GM08714 (cell line): ENCODE measurements around the gene KIF22.

Experiments used
- H3K4me3 ChIP-seq: fragments of 200-500 bp; sonication (Bioruptor generic); 2 replicates; pipeline ENCODE4 v1.5.1; 2014; ENCODE audit warnings: mild to moderate bottlenecking, low read length, inconsistent platforms
- ZNF274 ChIP-seq: IDR thresholded peaks from 2 replicates; pipeline ENCODE4 v1.6.1; 2012; ENCODE audit warnings: mild to moderate bottlenecking, low read depth, low read length

Gene KIF22

DNA sequence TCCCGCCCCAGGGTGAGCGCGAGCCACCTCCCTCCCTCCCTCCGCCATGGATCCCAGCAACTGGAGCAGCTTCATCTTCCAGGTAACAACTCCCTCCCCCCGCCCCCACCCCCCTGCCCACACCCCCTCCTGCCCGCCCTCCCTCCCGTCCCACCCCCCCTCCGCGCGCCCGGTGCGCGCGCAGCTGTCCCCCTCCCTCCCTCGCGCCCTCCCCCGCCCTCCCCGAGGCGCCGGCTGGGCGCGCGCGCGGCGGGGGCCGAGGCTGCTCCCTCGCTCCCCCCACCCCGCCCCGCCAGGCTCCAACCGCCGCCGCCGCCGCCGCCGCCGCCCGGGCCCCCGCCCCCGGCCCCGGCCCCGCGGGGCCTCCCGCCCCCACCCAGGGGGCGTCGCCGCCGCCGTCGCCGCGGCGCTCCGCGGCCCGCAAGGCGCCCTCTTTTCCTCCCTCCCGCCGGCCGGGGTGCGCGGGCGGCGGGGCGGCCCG is 15.6 kb downstream of the KIF22 start, which contains the start of gene MAZ:
Gene MAZ, plus strand, starts transcription at position 431 of the 481 bp plus-strand sequence. CDS start 173 bp downstream, outside the sequence.
- peak within 1 kb of the TSS; percentile 77 for H3K4me3 ChIP-seq
- no peak for TF ChIP-seq ZNF274

DNA sequence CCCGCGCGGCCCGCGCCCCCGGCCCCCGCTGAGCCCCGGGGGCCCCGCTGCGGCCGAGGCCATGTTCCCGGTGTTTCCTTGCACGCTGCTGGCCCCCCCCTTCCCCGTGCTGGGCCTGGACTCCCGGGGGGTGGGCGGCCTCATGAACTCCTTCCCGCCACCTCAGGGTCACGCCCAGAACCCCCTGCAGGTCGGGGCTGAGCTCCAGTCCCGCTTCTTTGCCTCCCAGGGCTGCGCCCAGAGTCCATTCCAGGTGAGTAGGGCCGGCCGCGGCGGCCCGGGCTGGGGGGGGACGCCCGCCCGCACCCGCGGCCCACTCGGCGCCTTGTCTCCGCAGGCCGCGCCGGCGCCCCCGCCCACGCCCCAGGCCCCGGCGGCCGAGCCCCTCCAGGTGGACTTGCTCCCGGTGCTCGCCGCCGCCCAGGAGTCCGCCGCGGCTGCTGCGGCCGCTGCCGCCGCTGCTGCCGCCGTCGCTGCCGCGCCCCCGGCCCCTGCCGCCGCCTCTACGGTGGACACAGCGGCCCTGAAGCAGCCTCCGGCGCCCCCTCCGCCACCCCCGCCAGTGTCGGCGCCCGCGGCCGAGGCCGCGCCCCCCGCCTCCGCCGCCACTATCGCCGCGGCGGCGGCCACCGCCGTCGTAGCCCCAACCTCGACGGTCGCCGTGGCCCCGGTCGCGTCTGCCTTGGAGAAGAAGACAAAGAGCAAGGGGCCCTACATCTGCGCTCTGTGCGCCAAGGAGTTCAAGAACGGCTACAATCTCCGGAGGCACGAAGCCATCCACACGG is 16.3 kb downstream of the KIF22 start:
- peak overlapping the region; percentile 77 for H3K4me3 ChIP-seq
- TF ChIP-seq ZNF274, result no peak

DNA sequence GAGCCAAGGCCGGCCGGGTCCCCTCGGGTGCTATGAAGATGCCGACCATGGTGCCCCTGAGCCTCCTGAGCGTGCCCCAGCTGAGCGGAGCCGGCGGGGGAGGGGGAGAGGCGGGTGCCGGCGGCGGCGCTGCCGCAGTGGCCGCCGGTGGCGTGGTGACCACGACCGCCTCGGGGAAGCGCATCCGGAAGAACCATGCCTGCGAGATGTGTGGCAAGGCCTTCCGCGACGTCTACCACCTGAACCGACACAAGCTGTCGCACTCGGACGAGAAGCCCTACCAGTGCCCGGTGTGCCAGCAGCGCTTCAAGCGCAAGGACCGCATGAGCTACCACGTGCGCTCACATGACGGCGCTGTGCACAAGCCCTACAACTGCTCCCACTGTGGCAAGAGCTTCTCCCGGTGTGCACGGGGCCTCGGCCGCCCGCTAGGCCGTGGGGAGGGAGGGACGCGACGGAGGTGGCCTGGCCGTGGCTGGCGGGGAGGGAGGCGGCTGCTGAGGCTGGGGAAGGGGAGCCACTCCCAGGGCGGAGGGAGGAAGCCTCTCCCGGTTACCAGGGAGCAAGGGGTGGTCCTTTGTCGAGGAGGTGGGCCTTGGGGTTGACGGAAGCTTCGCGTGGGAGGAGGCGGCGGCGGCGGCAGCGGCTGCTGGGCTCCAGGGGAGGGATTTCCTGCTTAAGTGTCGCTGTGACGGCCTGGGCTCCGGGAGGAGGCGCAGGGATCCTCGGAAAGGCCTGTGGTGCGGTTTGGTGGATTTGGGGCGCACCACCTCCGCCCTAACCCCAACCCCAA is 17.1 kb downstream of the KIF22 start:
- peak overlapping the region; percentile 77 for H3K4me3 ChIP-seq
- no peak for TF ChIP-seq ZNF274

DNA sequence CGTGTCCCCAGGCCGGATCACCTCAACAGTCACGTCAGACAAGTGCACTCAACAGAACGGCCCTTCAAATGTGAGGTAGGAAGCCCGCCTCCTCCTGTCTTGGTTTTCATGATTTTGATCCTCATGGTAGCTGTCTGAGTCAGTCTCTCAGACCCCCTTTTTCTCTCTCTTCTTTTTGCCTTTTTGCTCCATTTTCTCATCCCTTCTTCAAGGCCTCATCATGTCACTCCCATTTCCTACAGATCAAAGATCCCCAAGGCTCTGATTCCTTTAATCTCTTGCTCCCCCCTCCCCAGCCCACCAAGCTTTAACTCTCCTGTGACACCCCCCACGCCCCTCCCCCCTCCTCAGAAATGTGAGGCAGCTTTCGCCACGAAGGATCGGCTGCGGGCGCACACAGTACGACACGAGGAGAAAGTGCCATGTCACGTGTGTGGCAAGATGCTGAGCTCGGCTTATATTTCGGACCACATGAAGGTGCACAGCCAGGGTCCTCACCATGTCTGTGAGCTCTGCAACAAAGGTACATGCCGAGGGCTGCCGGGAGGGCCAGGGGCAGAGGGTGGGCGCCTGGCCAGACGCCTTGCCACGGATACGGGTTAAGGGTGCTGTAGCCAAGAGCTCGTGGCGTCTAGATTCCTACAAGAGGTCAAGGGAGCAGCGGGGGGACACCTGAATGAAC is 17.8 kb downstream of the KIF22 start:
- peak overlapping the region; percentile 77 for H3K4me3 ChIP-seq
- no peak for TF ChIP-seq ZNF274

DNA sequence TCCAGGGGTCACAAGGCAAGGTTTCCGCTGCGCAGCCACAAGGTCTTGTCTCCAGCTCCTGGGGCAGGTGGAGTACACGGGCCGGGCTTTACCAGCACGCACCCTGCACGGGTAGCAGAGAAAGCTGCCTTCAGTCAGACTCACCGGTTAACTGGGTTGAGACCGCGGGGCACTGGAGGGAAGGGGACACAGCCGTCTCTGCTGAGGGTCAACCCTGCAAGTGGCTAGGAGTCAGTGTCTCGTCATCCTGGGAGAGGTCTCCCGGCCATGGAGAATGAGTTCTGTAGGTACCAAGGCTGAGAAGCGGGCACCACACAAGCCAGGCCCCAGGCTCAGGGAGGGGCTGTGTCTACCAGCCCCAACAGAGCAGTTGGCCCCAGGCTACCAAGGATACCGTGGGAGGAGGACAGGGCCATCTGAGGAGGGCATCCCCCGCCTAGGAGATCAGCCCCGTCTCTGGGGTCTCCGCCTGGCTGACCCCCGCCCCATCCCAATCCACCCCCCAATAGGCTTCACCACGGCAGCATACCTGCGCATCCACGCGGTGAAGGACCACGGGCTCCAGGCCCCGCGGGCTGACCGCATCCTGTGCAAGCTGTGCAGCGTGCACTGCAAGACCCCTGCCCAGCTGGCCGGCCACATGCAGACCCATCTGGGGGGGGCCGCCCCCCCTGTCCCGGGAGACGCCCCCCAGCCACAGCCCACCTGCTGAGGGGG is 18.6 kb downstream of the KIF22 start:
- peak overlapping the region; percentile 77 for H3K4me3 ChIP-seq
- TF ChIP-seq ZNF274, result no peak

- H3K4me3 ChIP-seq, result no peak overlapping the region
- TF ChIP-seq ZNF274, result no peak
These were observed 19.5 kb downstream of the KIF22 start for GRCh38 chr16:29809850-29810698.

DNA sequence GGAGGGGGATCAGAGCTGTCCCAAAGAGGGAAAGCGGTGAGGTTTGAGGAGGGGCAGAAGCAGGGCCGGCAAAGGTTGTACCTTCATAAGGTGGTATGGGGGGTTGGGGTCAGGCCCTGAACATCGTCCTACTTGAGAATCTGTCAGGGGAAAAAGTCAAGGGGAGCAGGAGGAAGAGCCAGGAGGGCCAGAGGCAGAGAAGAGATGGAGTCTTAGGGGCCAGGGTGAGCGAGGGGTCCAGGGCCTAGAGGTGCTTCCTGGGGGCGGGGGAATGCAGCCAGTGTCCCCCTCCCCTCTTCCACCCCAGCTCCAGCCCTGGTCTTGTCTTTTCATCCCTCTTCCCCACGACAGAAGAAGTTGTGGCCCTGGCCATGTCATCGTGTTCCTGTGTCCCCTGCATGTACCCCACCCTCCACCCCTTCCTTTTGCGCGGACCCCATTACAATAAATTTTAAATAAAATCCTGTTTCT is 20.2 kb downstream of the KIF22 start:
- peak overlapping the region; percentile 3; the same call in 1 of the 2 replicates for H3K4me3 ChIP-seq
- TF ChIP-seq ZNF274, result no peak

GRCh38 chr16:29811170-29811895 is 20.8 kb downstream of the KIF22 start:
- no peak for TF ChIP-seq ZNF274
- peak overlapping the region; percentile 46; the same call in 1 of the 2 replicates for H3K4me3 ChIP-seq

DNA sequence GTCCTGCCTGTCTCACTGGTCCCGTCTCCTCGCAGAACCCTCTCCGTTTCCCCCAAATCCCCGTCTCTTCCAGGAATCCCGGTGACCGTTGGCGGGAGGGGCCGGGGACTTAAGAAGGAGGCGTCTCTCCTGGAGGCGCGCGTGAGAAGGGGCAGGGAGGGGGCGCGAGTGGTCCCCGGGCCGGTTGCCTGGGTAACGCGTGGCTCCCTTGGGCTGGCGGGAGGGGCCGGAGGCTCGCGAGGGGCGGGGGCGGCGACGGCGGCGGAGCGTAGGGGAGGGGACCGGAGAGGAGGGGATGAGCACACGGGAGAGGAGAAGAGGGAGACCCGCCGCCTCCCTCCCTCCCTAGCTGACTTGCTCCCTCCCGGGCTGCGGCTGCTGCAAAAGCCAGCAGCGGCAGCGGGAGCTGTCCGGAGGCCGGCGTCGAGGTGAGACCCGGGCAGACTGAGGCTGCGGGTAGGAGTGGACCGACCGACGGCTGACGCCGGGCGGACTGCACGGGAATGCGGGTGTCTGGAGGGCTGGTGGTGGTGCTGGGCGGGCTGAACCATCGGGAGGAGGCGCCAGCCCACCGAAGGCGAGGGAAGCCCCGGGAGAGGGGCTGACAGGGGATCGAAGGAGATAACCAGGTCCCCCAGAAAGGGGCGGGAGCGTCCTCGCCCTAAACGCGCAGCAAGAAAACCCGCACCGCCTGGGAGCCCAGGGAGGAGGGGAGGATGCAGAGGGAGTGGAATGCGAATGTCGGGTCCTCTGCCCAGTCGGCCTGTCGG is 21.5 kb downstream of the KIF22 start, which contains the start of gene PRRT2:
Gene PRRT2, plus strand, starts transcription at position 298 of the 770 bp plus-strand sequence. CDS start 862 bp downstream, outside the sequence.
- no peak for TF ChIP-seq ZNF274
- peak within 1 kb of the TSS; percentile 46; the same call in 1 of the 2 replicates for H3K4me3 ChIP-seq

DNA sequence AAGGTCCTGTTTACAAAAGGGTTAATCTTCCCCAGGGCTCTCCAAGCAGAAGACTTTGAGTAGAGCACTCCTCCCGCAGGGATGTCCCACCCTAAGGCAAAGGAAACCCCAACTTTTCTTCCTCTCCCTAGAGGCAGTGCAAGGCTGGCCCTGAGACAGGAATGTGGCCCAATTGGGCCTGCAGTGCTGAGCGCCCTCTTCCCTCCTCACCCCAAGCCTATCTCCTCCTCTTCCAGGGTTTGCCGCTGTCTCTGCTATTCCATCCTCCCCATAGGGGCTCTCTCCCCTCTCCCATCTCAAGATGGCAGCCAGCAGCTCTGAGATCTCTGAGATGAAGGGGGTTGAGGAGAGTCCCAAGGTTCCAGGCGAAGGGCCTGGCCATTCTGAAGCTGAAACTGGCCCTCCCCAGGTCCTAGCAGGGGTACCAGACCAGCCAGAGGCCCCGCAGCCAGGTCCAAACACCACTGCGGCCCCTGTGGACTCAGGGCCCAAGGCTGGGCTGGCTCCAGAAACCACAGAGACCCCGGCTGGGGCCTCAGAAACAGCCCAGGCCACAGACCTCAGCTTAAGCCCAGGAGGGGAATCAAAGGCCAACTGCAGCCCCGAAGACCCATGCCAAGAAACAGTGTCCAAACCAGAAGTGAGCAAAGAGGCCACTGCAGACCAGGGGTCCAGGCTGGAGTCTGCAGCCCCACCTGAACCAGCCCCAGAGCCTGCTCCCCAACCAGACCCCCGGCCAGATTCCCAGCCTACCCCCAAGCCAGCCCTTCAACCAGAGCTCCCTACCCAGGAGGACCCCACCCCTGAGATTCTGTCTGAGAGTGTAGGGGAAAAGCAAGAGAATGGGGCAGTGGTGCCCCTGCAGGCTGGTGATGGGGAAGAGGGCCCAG is 22.4 kb downstream of the KIF22 start:
- no peak overlapping the region for H3K4me3 ChIP-seq
- TF ChIP-seq ZNF274, result no peak
